ENCODE results near the gene TK2.

DNA sequence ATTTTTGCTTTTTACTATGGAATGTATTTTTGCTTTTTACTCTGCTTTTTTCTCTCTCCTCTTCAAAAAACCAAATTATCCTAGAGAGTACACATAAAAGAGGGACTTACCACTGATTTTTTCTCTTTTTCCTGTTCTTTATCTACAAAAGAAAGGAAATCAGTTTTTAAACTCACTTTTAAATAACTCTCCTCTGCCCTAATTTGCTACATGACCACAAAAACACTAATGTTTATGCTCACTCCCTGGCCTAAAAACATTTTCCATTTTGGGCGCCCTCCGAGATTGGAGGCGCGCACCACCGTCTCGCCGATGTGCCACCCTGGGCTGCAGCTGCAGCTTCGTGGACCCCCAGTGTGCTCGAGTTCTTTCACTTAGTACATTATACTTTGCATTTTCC lies 1.1 kb downstream of the TK2 start:
- TF ChIP-seq, protein P1, sequence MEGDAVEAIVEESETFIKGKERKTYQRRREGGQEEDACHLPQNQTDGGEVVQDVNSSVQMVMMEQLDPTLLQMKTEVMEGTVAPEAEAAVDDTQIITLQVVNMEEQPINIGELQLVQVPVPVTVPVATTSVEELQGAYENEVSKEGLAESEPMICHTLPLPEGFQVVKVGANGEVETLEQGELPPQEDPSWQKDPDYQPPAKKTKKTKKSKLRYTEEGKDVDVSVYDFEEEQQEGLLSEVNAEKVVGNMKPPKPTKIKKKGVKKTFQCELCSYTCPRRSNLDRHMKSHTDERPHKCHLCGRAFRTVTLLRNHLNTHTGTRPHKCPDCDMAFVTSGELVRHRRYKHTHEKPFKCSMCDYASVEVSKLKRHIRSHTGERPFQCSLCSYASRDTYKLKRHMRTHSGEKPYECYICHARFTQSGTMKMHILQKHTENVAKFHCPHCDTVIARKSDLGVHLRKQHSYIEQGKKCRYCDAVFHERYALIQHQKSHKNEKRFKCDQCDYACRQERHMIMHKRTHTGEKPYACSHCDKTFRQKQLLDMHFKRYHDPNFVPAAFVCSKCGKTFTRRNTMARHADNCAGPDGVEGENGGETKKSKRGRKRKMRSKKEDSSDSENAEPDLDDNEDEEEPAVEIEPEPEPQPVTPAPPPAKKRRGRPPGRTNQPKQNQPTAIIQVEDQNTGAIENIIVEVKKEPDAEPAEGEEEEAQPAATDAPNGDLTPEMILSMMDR (conservative IDR thresholded peaks at IDR 0.05 in 1 of 2, IDR thresholded peaks at IDR 0.05 in 1 of 2; ENCODE audit: low read depth in 1 of 2, low read length in 2 of 2): no peak
- no peak for TF ChIP-seq EZH2 (IDR thresholded peaks at IDR 0.05; ENCODE audit: low read length, missing control alignments)

All from fibroblast of lung (primary cell).